AG04450 (cell line): ENCODE measurements around the gene SLC28A1. TPM values are rescaled to one million over a fixed set of nuclear protein-coding genes. Genes with fewer than 3 reads are reported as not detected.

Experiments used
- CTCF ChIA-PET: fragments of 300-600, 350-600 bp; formaldehyde crosslinking; extraction: SDS; loops from one replicate; lab custom pipeline; 2022; ENCODE audit warnings: antibody characterized with exemption, inconsistent platforms; lab: Charles Lee
- POLR2A ChIA-PET: fragments of 350-600 bp; formaldehyde crosslinking; extraction: SDS; loops from one replicate; lab custom pipeline; 2021; ENCODE audit warnings: antibody characterized with exemption, inconsistent platforms; lab: Yijun Ruan, JAX
- DNase-seq: peaks from one replicate; pipeline ENCODE4 v3.0.0-alpha.2; 2011; ENCODE audit warnings: low read depth, low spot score
- H3K27ac ChIP-seq: one replicate; pipeline ENCODE4 v1.5.1; 2012; ENCODE audit warnings: low read depth, low read length, control low read depth
- H3K27me3 ChIP-seq: one replicate; pipeline ENCODE4 v1.6.0; 2012; ENCODE audit warnings: low read length; ENCODE audit not compliant: control insufficient read depth, insufficient read depth
- H3K4me3 ChIP-seq: 2 replicates; pipeline ENCODE4 v1.5.1; 2011; ENCODE audit warnings: mild to moderate bottlenecking, low read depth, low read length, control low read depth
- H3K9me3 ChIP-seq: 2 replicates; pipeline ENCODE4 v1.5.1; 2012; ENCODE audit warnings: low read length; ENCODE audit not compliant: control insufficient read depth, insufficient read depth
- polyA plus RNA-seq: library from polyadenylated mRNA; depleted of rRNA; stranded (reverse); fragments of >200 nt; gene quantifications from 2 replicates; pipeline ENCODE4 v1.2.3, GENCODE V29; 2011
- TF ChIP-seq, protein P1 (sequence below): IDR thresholded peaks from 2 replicates; pipeline ENCODE4 v1.5.1; 2011; ENCODE audit warnings: low read depth, low read length, control low read depth, inconsistent platforms

The SLC28A1 gene
- polyA plus RNA-seq, 1 experiment = not detected

DNA sequence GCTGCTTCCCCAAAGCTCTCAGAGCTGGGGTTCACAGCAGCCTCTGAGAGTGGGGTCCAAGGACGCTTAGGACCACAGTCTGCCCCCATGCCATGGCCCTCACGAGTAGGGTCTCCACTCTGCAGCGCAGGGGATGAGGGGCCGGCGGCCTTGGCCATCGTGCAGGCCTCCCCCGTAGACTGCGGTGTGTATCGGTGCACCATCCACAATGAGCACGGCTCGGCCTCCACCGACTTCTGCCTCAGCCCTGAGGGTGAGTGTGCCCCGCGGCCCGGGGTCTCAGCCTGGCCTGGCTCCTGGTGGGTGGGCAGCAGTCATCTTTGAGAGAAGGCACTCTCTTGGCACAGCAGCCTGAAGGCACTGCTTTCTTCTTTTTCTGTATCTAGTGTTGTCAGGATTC, 24.8 kb upstream of the SLC28A1 start:
- CTCF ChIA-PET = no interaction called here
- Histone ChIP-seq H3K27me3 (peaks cover 25% of the 10 kb centered on the region), H3K27ac (no peak overlapping the region)

DNA sequence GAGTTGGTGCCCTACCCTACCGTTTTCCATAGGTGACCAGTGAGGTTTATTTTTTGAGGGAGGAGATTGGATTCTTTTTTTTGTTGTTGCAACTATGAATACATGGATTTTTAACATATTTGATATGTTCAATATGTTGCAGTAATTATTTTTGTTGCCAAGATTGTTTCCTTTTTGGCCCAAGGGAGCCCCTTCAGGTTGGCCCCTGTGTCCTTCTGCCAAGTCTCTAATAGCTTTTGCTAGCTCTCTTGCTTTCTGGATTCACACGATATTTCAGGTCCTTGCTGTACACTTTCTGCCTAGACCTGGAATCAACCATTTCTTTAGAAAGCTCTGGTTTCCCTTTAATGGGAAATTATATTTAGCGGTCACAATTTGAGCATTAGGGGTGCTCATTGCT, 22.7 kb upstream of the SLC28A1 start:
- CTCF ChIA-PET = no interaction called here
- Histone ChIP-seq H3K4me3 (no peak overlapping the region), H3K27ac (no peak overlapping the region), H3K27me3 (peaks cover 26% of the 10 kb centered on the region), H3K9me3 (no peaks in the 10 kb centered on the region)
- TF ChIP-seq, protein P1, sequence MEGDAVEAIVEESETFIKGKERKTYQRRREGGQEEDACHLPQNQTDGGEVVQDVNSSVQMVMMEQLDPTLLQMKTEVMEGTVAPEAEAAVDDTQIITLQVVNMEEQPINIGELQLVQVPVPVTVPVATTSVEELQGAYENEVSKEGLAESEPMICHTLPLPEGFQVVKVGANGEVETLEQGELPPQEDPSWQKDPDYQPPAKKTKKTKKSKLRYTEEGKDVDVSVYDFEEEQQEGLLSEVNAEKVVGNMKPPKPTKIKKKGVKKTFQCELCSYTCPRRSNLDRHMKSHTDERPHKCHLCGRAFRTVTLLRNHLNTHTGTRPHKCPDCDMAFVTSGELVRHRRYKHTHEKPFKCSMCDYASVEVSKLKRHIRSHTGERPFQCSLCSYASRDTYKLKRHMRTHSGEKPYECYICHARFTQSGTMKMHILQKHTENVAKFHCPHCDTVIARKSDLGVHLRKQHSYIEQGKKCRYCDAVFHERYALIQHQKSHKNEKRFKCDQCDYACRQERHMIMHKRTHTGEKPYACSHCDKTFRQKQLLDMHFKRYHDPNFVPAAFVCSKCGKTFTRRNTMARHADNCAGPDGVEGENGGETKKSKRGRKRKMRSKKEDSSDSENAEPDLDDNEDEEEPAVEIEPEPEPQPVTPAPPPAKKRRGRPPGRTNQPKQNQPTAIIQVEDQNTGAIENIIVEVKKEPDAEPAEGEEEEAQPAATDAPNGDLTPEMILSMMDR = no peak
- POLR2A ChIA-PET = no interaction called here
- DNase-seq = no peak

More for the DNA sequence above, 24.8 kb upstream of the SLC28A1 start:
- no peaks in the 10 kb centered on the region for H3K9me3 ChIP-seq
- POLR2A ChIA-PET = no interaction called here
- DNase-seq = no peak
- no peak overlapping the region for H3K4me3 ChIP-seq
- TF ChIP-seq, protein P1 = no peak

DNA sequence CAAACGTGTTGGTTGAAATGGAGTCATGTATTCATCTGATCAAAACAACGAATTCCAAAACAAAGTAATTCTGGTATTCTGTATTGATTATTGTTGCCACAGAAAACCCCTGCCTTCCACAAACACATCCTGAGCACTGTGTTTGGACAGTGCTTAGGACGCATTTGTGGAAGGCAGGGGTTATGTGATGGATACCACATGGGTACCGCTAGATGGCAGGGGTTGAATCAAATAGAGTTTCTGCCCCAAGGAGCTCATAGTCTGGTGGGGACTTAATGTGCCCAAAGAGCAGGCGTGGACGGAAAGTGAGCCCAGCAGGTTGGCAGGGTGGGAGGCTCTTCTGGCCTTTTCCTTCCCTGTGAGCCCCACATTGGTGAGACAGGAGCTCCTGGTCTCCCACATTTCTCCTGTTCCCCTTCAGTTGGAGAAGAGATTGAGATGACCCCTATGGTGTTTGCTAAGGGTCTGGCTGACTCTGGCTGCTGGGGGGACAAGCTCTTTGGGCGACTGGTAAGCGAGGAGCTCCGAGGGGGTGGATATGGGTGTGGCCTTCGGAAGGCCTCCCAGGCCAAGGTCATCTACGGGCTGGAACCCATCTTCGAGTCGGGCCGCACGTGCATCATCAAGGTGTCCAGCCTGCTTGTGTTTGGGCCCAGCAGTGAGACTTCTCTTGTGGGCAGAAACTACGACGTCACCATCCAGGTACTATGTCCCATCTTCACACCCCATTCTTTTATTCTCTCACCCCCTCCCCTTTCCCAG, 22.1 kb upstream of the SLC28A1 start:
- H3K27me3 ChIP-seq = peaks cover 24% of the 10 kb centered on the region
- H3K27ac ChIP-seq = no peak overlapping the region
- CTCF ChIA-PET = no interaction called here
- H3K9me3 ChIP-seq = no peaks in the 10 kb centered on the region
- no peak overlapping the region for H3K4me3 ChIP-seq
- POLR2A ChIA-PET = no interaction called here
- TF ChIP-seq, protein P1 = no peak
- DNase-seq = no peak

GRCh38 chr15:84863565-84864443, 20.7 kb upstream of the SLC28A1 start:
- TF ChIP-seq, protein P1 = 0 out of 2 replicates have a peak, but pooled peaks have one; percentile 3
- Histone ChIP-seq H3K27ac (no peak overlapping the region), H3K4me3 (no peak overlapping the region), H3K9me3 (no peaks in the 10 kb centered on the region), H3K27me3 (peaks cover 21% of the 10 kb centered on the region)
- ChIA-PET CTCF (no interaction called here), POLR2A (no interaction called here)
- DNase-seq = no peak

DNA sequence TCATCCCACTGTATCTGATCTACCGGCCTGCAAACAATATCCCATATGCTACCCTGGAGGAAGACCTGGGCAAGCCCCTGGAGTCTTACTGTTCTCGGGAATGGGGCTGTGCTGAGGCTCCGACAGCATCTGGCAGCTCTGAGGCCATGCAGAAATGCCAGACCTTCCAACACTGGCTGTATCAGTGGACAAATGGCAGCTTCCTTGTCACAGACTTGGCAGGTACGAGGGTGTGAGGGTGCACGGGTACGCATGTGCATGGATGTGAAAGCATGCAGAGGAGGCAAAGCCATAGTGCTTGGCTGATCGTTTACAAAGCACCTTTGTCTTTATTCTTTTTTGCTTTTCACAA, 20.0 kb upstream of the SLC28A1 start:
- DNase-seq = no peak
- ChIA-PET CTCF (interaction anchor here (0.8 kb wide), 1 partner anchor 14 kb away, joined by 3 read pairs; no protein-coding TSS in a partner anchor), POLR2A (no interaction called here)
- no peaks in the 10 kb centered on the region for H3K9me3 ChIP-seq
- H3K27me3 ChIP-seq = peaks cover 21% of the 10 kb centered on the region
- no peak overlapping the region for H3K4me3 ChIP-seq
- H3K27ac ChIP-seq = no peak overlapping the region
- TF ChIP-seq, protein P1 = no peak
